HG03135 (cell line): Measurements from ENCODE around the gene DGCR2.

ENCODE experiments used
- ATAC-seq: cut with Tn5 transposase; IDR thresholded peaks from one replicate; pipeline ENCODE4 v1.9.1; 2021; ENCODE audit warnings: mild to moderate bottlenecking, moderate library complexity; ENCODE audit not compliant: unreplicated experiment

DGCR2 gene

DNA sequence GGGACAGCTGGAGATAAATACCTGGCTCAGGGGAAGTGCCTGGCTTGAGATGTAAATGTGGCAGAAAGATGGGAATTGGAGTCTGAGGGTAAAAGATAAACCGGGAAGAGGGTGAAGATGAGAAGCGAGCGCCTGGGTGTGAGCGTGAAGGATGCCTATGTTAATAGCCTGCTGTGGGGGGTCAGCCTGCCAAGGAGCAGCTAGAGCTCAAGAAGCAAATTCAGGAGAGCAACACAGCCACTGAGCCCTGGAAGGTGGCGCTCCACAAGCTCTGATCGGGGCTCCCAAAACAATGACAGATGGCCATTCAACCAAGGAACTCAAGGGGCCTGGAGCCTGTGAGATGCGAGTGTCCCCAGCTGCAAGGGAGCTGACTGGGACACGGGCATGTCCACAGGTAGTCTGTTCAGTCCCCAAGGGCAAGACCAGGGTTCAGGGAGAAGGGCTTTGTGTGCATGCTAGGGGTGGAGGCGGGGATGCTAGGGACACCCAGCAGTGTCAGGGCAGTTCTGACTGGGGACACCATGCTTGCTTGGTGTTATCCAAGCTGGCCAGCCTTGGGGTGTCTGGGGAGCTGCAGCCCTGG, 25.1 kb upstream of the DGCR2 start:
- no peak for ATAC-seq

DNA sequence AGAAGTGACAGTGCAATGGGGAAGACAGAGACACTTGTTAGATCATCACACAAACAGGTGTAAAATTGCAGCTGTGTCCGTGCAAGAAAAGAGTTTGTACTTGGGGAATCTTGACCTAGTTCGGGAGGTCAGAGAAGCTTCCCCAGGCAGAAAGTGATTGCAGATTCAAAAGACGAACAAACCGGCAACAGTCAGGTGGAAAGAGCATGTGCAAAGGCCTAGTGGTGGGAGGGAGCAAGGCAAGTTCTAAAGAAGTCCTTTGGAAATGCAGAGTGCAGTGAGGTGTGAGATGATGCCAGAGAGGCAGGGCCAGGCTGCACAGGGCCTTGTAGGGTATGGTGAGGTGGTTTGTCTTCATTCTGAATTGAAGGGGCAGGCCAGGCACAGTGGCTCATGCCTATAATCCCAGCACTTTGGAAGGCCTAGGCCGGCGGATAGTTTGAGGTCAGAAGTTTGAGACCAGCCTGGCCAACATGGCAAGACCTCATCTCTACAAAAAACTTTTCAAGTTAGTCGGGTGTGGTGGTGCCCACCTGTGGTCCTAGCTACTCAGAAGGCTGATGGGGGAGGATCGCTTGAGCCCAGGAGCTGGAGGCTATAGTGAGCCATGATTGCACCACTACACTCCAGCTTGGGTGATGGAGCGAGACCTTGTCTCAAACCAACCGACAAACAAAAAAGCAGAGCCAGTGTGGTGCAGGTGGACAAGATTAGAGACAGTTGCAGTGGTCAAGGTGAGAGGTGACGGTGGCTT, 24.2 kb upstream of the DGCR2 start:
- no peak for ATAC-seq

DNA sequence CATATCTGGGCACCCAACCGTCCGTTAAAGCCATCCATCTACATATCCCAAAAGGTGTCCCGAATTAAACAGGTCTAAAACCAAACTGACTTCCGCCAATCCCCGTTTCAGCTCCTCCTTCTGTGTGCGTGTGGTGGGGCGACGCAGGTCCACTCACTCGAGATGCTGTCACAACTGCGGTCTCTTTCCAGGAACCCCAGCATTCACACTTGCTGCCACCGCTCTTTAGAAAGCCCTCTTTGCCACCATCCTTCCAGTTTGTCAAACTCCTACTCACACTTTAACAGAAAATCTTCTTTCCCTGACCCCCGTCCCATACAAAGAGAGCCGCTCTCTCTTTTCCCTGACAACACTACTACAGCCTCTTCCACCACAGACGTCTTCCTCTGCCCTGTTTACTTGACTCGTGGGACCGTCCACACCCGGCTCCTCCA, 21.8 kb upstream of the DGCR2 start:
- ATAC-seq = no peak

DNA sequence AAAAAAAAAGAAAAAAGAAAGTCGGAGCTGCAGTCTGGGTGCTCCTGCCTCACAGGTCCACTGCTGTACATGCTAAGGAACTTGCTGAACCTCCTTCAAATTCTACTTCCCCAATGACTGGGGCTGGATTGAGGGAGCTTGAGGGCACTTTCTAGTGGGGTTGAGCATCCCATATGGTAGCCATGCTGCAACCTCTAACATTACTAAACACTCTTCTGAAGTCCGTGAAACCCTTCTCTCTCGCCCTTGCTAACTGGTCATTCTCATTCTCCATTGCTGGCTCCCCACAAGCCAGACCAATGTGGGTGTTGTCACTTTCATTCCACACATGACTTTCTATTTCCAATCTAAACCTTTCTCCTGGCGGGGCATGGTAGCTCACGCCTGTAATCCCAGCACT, 21.0 kb upstream of the DGCR2 start:
- no peak for ATAC-seq

DNA sequence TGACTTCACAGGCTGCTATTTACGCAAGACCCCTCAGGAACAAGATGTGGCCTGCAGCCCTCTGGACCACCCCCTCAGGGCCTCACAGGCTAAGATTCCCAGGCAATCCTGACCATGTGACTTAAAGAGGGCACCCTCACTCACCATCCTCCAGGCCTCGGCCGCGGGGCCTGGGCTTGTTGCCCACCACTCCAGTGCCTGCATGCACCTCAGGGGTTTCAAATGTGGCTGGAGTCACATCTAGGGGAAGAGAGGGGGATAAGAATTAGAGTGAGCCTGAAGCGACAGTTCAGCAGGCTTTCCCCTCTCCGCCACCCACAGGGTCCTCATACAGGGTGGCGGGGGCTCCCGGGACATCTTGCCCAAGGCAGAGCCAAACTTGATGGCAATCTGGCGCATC, 20.2 kb upstream of the DGCR2 start:
- no peak for ATAC-seq

DNA sequence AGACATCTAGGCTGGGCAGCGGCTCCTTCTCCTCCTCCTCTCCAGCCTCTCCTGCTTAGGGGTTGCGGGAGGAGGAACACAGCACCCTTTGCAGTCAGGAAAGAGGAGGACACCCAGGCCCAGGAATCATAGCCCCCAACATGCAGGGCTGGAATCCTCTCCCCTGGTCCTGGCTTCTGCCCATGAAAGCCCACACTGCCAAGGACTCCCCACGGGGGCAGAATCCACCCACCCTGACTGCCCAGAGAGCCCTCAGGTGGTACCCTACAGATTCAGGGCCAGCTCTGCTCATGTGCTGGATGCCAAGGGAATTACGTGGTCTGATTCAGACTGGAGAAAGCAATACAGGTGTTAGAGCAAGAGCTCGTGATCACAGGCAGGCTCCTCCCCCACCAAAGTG, 17.8 kb upstream of the DGCR2 start:
- ATAC-seq = no peak

DNA sequence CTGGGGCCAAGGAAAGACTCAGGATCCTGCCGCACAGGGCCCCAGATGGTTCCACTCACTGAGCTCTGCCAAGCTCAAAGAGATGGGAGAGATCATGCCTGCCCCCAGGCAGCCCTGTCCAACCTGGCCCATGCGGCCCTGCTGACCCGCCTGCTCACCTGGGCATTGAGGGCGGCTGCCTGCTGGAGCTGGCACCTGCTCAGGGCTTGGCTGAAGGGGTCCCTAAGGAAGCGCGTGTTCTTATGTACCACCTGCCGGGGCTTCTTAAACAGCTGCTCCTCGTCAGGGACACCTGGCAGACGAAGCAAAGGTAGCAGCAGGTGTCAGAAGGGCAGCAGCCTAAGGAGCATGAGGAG, 16.8 kb upstream of the DGCR2 start:
- no peak for ATAC-seq

DNA sequence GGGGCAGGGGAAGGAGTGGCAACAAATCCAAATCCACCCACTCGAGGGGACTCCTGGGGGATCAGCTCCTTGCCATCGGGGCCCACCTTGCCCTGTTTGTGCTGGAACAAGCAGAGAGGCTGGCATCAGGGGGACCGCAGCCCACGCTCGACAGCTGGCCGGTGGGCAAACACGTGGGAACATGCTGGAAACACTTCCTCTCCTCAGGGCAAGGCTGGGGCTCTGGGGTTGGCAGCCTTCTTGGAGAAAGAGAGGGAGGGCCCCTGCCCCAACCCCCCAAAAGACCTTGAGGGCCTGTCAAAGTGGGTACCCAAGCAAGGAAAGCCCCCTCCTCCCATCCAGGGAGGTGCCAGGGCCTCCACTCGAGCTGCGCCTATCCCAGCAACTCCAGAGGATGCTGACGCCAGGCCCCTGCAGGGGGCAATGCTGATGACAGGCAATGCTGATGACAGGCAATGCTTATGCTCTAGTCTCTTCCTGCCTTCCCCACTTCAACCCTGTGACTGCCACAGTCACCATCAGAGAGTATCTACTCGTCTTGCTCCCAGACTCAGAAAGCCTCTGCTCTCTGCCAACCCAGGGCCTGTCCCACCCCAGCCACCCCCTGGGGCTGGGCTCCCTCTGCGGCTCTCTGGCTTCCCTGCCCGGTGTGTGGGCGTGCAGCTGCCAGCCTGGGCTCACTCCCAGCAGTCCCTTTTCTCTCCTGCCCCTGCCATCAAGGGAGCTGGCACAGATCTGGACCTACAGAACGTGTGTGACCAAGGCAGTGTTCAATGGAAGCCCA, 16.2 kb upstream of the DGCR2 start:
- ATAC-seq = no peak

DNA sequence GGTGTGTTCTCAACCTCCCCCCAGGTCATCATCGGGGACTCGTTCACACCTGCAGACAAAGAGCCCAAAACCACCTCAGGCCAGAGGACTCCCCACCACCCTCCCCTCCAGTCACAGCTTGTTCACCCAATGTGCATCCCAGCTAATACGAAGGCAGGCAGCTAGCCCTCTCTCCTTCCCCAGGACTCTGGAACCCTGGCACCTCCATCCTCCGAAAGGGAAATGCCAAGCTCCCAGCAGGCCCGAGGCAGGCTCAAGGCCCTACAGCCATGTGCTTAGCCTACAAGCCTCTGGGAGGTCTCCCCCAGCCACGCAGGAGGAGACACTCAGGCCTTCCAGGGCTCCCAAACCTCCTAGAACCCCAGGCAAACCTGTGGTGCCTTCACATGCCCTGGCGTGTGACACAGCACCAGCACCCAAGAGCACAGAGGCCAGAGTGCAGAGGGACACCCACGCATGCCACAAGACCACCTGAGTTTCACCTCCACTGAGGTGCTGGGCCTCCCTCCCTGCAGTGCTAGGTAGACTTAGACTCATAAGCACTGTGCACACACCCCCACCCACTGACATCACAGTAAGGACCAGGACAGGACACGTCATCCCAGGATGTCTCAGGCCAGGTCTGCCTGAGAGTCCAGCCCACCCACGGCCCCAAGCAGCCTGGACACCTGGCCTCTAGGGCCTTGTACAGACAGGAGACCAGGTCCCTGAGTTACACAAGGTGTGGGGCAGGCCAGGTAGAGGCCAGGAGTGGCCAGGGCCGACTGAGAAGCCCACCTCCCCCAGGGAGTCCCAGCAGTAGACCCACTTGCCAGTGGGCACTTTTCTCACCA, 15.4 kb upstream of the DGCR2 start:
- ATAC-seq = no peak

DNA sequence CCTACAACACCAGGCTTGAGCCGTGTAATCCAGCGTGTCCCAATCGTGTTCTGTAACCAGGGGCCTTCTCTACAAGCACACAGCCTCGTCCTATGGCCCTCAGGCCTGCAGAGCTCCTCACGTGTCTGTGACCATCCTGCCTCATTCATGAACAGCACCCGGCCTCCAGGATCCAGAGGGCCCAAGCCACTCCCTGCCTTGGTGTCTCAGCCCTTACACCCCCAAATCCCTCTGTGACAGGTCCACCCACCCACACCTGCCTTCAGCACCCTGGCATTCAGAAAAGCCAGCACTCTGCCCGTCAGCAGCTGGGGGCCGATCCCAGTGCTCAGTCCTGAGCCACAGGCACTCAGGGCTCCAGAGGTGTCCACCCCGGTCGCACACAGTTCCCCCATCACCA, 14.7 kb upstream of the DGCR2 start:
- no peak for ATAC-seq

DNA sequence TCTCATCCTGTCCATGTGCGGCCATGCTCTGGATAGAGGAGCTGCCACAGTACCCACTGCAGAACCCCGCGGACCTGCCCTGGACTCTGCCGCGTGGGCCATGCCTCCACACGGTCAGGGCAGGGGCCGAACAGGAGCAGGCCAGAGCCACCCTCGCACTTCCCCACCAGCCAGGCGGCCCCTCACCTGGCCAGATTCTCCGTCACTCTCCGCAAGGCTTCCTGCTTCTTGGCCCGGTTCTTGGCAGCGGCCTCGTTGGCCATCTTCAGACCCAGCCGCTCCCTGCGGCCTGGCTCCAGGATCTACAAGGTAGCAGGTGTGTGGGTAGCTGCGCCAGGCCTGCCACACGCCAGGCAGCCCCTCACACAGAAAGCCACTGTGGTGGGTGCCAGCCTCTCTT, 12.7 kb upstream of the DGCR2 start:
- no peak for ATAC-seq

DNA sequence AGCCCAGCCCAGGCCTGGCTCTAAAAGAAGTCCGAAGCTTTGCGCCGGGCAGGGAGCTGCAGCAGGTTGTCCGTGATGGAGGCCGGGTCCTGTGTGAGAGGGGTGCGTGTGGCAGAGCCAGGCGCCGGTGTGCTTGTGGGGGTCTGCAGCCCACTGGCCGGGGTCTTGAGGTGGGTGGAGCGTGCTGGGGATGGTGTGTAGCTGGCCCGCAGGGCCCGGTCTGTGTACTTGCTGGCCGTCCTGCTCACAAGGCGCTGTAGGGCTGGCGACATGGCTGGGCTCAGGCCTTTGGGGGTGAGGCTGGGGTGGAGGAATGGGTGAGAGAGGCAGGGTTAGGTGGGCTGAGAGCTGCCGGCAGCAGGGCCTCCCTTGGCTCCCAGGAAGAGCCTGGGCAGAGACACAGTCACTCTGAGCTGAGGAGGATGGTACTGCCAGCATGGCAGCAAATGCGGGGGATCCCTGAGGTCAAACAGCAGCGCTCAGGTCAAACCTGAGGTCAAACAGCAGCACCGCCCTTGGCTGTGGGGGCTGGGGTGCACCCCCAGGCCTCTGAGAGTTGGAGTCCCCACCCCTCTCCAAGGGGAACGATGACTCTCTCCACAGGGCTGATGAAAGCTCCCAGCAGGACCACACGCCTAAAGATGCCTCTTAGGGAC, 12.1 kb upstream of the DGCR2 start:
- no peak for ATAC-seq

DNA sequence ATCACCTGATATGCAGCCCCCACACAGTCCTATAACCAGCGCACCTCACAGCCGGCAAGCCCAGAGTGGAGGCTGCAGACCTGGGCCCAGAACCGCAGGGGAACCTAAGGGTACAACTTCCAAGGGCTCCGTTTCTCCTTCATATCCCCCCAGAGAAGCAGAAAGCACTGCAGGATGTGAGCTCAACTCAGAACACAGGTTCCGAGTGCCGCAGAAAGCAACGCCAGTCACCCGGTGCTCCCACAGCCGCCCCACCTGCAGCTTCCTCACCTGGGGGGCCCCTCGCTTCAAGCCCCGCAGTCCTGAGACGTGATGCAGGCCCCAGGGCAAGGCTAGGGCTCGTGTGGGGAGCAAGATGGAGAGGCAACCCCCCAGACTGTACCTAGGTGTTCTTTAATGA, 11.3 kb upstream of the DGCR2 start:
- ATAC-seq = no peak

DNA sequence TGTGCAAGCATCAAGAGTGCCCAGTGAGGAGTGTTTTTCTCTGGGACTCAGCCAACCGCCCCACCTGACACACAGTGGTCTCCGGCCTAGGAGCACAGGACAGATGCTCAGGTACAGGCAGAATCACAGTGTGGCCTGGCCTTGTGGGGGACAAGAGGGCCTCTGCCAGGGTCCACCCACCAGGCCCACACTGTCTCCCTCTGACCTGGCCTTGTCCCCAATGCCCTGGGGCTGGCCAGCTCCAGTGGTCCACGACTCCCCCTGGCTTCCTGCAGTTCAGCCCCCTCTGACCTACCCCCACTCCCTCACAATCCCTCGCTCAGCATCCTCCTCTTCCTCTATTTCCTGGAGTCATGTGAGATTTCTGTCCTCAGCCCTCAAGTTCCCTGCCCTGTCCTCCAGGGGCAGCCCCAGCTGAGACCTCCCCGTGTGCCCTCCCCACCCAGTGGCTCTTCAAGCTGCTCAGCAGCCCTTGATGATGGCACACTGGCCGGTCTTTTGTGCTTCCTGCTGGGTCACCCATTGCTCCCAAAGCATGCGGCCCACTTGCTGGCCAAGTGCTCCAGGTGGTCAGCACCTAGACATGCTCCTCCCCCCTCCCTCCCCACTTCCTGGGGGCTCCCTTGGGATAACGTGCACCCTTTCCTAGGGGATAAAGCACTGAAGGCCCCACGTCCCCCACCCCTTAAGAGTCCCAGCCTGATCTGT, 10.6 kb upstream of the DGCR2 start:
- no peak for ATAC-seq

DNA sequence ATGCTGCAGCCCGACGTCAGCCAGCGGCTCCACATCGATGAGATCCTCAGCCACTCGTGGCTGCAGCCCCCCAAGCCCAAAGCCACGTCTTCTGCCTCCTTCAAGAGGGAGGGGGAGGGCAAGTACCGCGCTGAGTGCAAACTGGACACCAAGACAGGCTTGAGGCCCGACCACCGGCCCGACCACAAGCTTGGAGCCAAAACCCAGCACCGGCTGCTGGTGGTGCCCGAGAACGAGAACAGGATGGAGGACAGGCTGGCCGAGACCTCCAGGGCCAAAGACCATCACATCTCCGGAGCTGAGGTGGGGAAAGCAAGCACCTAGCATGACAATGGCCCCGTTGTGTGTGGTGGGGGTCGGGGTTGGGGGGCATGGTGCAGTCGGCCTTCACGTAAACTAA, 9.9 kb upstream of the DGCR2 start:
- ATAC-seq = no peak

DNA sequence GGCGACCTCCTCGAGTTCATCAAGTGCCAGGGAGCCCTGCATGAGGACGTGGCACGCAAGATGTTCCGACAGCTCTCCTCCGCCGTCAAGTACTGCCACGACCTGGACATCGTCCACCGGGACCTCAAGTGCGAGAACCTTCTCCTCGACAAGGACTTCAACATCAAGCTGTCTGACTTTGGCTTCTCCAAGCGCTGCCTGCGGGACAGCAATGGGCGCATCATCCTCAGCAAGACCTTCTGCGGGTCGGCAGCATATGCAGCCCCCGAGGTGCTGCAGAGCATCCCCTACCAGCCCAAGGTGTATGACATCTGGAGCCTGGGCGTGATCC, 9.4 kb upstream of the DGCR2 start:
- ATAC-seq = no peak

DNA sequence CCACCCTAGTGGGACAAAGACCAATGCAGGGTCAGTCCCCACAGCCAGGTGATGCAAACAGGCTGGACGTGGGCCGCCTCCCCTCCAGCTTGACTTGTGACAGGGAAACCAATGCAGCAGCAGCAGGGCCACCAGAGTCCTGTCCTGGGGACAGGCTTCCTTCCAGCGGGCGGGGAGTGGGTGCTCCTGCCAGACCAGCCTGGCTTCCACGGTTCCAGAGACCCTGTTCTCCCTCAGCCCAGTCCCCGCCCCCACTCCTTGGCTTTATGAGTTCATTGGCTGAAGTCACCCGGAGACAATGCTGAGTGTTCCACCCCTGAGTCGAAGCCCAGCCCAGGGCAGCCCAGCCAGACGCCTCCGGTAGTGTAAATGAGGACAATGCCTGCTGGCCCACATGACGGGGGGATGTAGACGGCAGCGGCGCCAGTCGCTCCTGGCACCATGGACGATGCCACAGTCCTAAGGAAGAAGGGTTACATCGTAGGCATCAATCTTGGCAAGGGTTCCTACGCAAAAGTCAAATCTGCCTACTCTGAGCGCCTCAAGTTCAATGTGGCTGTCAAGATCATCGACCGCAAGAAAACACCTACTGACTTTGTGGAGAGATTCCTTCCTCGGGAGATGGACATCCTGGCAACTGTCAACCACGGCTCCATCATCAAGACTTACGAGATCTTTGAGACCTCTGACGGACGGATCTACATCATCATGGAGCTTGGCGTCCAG, 8.9 kb upstream of the DGCR2 start, which contains the start of gene TSSK2:
Gene TSSK2 (plus strand): TSS at position 350 of the 726 bp plus-strand sequence. CDS start 92 bp downstream, at position 442.
- no peak for ATAC-seq

DNA sequence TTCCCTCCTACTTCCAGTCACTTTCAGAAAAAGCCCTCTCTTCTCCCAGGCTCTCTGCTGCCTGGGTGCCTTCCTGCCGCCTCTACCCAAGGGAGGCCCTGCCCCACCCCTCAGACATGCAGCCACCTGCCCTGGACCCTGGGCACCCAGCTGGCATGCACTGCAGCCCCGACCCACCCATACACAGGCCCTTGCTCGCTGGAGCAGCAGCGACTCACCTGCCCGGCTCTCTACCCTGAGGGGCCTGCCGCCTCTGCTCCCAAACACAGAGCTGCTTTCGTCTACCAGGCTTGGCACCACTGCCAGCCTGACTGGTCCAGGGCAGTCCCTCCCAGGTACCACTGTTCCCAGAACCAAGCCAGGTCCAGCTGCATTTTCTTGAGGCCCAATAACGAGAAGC, 7.7 kb upstream of the DGCR2 start:
- no peak for ATAC-seq

DNA sequence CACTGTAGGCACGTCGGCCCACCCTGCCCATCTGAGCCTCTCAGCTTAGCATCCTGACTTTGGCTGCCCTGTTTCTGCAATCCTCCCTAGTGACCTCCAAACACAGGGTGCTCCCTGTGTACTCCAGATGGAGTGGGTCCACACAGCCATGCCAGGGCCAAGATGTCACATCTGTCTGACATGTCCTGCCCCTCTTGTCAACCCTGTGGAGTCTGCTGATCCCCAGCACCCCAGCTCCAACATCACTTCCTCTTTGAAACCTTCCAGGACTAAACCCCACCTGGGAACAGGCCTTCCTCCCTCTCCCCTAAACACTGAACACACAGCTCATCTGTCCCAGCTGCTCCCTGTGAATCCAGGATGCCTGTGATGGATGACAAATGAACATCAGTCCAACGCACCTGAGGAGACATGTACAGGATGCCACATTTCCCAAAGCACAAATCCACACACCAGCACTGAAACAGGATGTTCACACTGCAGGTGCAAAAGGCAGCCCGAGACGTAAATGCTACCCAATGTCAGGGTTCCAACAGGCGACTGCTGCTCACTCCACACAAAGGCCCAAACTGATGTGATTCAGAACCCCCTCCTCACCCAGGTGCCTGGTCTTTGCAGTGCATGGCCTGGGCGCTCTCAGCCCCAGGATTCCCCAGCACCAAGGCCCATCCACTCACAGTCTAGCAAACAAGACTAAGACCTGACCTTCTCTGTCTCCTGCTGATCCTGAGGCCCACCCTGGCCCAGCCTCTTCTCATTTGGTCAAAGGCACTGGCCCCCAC, 6.9 kb upstream of the DGCR2 start:
- ATAC-seq = no peak
